ENCODE data around the gene OR1A2.
"Not testable (repeated sequence)": the region's sequence is repeated elsewhere in the genome, so short reads cannot be mapped to it uniquely, and the experiment has no call there.

OR1A2 gene, protein sequence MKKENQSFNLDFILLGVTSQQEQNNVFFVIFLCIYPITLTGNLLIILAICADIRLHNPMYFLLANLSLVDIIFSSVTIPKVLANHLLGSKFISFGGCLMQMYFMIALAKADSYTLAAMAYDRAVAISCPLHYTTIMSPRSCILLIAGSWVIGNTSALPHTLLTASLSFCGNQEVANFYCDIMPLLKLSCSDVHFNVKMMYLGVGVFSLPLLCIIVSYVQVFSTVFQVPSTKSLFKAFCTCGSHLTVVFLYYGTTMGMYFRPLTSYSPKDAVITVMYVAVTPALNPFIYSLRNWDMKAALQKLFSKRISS

DNA sequence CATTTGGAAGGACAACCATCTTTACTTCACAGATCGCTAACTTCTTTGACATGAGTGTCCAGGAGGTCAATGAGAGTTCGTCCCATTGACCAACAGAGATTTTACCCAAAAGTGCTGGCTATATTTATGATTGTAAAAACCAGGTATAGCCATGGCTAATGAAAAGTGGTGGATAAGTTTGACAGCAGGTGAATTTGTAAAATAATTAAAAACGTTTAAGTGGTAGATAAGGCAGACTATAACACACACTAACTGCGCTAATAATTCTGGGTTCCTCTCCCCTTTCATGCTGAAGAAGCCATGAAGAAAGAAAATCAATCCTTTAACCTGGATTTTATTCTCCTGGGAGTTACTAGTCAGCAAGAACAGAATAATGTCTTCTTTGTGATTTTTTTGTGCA is at the start of gene OR1A2:
Gene OR1A2, plus strand, starts transcription at position 301 of the 400 bp plus-strand sequence. Its CDS starts 0 bp downstream, at position 301.
- DNase-seq, result no peak

DNA sequence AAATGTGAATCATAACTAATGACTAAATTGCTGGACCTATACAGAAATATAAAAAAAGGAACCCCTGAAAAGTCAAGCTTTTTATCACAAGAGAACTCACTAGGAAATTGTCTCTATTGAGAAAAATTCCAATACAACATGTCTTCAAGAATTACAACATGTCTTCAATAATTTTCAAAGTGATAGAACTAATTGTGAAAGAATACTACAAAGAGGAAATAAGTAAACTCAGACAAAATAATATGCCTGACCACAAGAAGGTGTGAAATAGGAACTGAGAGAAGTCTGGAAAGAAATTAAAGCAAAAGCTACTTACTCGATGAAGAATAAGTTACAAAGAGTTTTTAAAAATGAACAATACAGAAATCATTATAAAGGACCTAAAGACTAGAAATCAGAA is 40.1 kb upstream of the OR1A2 start:
- DNase-seq, result no peak

DNA sequence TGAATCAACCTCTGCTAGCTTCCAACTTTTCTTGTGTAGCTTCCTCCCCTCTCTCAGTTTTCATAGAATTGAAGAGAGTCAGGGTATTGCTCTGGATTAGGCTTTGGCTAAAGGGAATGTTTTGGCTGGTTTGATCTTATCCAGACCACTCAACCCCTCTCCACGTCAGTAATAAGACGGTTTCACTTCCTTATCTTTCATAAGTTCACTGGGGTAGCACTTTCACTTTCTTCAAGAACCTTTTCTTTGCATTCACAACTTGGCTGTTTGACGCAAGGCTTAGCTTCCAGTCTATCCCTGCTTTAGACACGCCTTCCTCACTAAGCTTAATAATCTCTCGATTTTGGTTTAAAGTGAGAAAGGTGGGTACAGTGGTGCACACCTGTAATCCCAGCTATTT is 29.7 kb upstream of the OR1A2 start:
- no peak for DNase-seq

DNA sequence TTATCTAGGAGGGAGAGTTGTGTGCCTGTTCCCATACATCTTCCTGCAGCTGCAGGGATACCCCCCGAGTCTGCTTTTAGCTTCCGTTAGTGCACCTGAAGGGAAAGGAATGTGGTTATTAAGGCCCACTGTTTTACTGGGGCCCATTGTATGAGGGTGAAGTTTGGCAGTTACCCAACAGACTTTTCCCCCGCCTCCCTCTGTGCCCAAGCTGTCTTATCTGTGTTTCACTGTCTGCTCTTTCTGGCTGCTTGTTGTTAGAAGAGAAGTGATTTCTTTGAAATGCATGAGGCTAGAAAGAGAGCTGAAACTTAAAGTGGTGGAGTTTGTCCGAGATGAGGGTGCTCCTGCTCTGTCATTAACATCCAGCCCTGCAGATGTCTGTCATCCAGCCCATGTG is 7.4 kb upstream of the OR1A2 start:
- DNase-seq, result no peak

DNA sequence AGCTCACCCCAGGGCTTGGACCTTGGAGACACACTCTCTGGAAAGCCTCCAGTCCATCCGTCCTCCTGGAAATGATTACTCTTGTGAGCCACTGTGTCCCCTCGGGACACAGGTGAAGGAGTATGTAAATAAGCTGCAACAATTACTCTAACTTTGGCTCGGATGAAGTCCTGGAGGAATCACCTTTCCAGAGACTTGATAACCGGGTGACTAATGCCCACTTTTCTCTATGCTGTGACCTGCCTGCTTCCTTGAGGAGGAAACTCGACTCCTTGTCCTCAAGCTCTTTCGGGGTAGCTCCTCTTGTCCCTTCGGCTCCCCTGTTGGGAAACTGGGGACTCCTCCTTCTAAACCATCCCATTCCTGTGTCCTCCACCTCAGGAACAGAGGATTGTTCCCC is 10.0 kb downstream of the OR1A2 start, which contains the start of gene OR1A1:
Gene OR1A1, plus strand, starts transcription at position 301 of the 400 bp plus-strand sequence. CDS start 7,954 bp downstream, outside the sequence.
- no peak for DNase-seq

DNA sequence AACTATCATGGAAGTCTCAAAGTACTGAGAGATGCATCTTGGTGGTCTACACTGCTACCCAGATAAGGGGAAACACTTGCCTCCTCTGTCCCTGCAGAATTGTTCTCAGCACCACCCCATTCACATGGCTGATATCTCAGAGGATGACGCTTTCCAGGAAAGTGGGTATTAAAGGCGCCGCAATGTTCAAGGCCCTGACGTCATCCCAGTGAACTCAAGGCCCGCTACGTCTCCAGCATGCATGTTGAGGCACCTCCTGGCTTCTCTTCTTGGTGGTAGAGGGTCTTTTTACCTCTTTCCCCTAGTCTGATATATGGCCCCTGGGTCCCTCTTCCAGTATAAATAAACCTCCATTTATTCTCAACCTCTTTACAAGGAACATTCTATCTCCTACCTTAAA is 11.2 kb downstream of the OR1A2 start:
- no peak for DNase-seq

DNA sequence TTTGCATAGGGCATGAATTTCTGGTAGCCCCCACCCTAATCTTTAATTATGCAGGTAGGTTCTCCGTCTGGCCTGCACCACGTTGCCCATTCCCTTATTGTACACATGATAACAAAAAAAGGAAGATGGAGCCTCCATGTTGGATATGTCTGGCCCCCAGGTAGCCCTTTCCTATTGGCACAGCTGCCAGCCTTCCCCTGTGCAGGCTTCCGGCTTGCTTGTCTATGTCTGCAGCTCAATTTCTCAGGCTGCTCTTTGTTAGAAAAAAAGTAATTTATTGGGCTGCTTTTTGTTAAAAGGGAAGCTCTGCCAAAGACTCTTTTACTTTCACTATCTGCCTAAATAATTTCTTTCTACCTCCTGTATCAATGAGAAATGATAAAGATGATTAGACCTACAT is 15.7 kb downstream of the OR1A2 start:
- DNase-seq, result no peak

DNA sequence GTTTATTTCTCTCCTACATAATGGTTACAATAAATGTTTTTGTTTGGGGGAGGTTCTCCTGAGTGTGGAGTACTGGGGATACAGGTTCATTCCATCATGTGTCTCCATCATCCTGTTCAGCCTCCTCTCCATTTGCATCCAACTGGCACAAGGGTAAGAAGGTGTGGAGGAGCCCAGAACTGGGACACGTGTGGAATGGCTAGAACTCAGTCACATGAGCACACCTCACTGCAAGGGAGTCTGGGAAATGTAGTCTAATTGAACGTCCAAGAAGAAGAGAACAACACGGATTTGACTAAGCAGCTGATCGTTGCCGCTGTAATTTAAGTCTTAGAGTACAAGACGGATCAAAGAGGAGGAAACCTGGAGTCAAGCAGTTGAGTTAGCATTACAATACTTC is 16.3 kb downstream of the OR1A2 start:
- no peak for DNase-seq

DNA sequence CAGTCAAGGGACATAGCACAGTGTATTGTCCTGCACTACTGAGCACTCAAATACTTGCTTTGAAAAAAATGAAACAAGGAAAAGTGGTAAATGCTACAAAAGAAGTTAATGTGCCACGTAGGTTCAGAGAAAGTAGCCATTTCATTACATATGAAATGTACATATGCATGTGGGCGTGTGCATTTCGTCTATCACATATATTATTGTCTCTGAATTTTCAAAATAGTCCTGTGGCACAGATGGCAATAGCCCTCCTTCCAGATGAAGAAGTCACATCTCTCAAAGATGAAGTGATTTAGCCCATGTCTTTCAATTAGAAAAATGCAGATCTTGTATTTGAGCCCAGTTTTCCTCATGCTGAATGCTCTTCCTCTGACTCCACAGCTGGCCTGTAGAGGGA is 22.7 kb downstream of the OR1A2 start:
- not testable (repeated sequence) for DNase-seq

DNA sequence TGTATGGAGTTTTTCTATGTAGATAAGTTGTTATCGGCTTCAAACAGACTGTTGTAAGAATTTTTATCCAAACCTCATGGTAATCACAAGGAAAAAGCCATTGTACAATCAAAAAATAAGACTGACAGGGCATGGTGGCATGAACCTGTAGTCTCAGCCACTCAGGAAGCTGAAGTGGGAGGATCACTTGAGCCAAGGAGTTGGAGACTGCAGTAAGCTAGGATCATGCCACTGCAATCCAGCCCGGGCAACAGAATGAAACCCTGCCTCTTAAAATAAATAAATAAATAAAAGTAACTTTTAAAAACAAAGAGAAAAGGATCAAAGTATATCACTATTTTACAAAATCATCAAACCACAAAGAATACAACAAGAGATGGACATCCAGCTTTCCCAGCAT is 24.5 kb downstream of the OR1A2 start:
- no peak for DNase-seq

DNA sequence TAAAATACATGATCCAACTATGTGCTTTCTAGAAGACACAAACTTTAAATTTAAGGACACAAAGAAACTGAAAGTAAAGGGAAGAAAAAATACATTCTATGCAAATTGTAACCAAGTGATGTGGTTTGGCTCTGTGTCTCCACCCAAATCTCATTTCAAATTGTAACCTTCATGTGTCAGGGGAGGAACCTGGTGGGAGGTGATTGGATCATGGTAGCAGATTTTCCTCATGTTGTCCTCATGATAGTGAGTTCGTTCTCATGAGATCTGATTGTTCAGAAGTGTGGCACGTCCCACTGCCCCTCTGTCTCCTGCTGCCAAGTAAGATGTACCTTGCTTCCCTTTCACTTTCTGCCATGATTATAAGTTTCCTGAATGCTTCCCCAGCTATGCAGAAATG is 25.2 kb downstream of the OR1A2 start:
- no peak for DNase-seq

DNA sequence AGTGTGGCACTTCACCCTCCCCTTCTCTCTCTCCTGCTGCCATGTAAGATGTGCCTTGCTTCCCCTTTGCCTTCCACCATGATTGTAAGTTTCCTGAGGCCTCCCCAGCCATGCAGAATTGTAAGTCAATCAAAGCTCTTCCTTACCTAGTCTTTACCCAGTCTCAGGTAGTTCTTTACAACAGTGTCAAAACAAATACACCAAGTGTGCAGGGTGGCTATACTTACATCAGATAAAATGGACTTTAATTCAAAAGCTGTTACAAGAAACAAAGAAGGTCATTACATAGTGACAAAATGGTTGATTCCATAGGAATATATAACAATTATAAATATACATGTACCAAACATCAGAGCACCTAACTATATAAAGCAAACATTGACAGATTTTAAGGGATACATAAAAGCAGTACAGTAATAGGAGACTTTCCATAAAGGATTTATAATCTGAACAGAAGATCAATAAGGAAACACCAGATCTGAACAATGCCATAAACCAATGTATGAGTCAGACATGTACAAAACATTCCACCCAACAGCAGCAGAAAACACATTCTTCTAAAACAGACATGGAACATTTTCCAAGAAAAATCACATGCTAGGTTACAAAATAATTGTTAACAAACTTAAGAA is 27.5 kb downstream of the OR1A2 start:
- DNase-seq, result not testable (repeated sequence)

DNA sequence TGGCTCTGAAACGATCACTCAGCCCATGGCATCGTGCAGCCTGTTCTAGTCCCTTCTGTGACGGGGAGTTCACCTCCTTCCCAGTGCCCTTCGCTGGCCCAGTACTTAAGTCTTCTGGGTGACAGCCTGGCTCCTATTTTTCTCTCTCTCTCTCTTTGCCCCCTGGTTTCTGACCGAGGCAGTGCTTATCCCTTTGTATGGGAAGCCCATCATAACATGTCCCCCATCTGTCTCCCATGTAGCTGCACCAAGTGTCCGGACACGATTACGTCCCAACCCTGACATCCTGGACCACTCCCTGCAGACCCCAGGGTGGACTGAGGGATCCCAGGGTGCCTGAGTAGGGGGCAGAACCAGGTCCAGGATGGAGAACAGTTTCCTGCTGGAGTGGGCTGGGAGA is 35.0 kb downstream of the OR1A2 start:
- not testable (repeated sequence) for DNase-seq

DNA sequence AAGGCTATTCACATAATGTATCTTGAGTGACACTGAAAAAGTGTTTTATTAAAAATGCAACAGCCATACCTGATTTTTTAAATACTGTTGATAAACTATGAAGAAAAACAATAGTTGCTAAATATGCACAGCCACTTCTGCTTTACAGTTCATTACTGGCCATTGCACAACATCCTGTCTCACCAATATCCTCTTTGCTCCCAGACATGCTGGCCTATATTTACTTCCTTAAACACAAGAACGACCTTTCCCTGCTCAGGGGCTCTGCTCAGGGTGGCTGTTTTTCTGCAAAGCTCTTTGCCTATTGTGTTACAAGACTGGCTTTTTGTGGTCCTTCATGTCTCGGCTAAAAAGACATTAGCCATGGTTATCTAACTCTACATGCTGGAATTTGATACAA is 41.4 kb downstream of the OR1A2 start:
- DNase-seq, result not testable (repeated sequence)

DNA sequence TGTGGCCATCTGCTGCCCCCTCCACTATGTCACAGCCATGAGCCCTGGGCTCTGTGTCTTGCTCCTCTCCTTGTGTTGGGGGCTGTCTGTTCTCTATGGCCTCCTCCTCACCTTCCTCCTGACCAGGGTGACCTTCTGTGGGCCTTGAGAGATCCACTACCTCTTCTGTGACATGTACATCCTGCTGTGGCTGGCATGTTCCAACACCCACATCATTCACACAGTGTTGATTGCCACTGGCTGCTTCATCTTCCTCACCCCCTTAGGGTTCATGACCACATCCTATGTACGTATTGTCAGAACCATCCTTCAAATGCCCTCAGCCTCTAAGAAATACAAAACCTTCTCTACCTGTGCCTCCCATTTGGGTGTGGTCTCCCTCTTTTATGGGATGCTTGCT is 43.7 kb downstream of the OR1A2 start:
- DNase-seq, result not testable (repeated sequence)

DNA sequence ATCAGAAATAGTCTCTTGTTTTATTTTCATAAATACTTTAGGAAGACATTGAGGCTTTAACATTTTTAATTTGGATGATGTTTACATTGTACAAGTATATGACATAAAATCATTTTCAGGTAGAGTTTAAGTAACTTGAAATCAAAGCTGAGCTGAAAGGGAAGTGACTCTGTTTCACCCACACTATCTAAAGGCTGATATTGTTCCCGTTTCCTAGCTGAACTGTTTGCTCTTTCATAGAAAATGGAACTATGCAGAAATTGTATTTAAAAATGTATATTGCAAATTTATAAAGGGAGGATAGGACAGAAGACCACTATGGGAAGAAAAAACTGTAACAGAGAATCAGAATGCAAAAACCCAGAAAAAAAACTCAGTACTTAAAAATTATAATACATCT is 47.5 kb downstream of the OR1A2 start:
- DNase-seq, result not testable (repeated sequence)
